ENCODE data around the gene OR6B1.

Gene OR6B1

DNA sequence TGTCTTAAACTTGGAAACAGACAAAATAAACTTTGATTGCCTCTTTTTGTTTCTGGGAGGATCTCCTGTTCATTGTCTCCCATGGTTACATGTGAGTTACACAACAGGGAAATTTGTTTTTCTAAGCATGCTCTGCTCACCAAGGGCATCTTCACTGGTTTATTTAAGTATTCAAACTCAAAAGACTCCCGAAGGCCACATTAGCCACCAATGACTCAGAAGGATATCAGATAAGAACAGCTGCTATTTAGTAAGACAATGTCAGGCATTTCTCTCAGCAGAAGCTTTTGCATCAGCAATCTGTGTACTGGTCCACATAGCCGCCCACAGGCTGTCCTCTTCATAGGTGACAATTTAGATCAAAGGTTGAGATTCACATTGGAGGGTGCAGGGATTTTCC, 19.3 kb downstream of the OR6B1 start:
- DNase-seq (ENCODE audit: low spot score), result no peak
- TF ChIP-seq, protein P1, sequence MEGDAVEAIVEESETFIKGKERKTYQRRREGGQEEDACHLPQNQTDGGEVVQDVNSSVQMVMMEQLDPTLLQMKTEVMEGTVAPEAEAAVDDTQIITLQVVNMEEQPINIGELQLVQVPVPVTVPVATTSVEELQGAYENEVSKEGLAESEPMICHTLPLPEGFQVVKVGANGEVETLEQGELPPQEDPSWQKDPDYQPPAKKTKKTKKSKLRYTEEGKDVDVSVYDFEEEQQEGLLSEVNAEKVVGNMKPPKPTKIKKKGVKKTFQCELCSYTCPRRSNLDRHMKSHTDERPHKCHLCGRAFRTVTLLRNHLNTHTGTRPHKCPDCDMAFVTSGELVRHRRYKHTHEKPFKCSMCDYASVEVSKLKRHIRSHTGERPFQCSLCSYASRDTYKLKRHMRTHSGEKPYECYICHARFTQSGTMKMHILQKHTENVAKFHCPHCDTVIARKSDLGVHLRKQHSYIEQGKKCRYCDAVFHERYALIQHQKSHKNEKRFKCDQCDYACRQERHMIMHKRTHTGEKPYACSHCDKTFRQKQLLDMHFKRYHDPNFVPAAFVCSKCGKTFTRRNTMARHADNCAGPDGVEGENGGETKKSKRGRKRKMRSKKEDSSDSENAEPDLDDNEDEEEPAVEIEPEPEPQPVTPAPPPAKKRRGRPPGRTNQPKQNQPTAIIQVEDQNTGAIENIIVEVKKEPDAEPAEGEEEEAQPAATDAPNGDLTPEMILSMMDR (IDR thresholded peaks at IDR 0.05; ENCODE audit: extremely low read depth, missing control alignments), result no peak

DNA sequence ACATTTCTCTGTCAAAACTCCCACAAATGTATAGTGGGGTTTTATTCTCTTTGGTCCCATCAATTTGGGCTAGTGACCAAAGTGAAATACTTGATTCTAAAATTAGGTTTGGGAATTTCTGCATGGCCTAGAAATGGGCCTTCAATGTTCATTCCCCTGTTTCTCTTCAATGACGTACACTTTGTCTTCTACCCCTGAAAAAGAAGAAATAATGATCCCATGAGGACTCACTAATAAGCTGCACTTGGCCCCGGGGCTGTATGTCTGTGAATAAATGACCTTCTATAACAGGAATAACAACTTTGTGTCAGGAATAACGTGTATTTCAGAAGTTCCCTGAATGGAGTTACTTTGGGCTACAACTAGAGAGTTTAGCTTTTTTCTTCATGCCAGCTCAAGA, 20.2 kb downstream of the OR6B1 start:
- DNase-seq (ENCODE audit: low spot score), result no peak
- TF ChIP-seq, protein P1 (IDR thresholded peaks at IDR 0.05; ENCODE audit: extremely low read depth, missing control alignments), result no peak

DNA sequence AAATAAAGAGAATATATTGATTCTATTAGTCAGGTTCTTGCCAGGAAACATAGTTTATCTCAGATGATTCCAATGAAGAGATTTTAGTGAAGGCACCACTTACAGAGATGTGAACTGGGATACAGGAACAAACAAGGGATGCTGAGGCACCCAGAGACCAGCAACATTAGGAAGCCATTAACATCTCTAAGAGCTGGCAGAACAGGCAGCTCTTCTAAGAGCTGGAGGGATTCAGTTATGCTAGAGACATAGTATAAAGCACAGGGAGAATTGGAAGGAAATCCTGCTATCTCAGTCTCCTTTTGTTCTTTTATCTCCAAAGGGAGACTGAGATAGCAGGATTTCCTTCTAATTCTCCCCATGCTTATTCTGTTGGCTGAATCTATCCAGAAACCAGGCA, 22.0 kb downstream of the OR6B1 start:
- DNase-seq (ENCODE audit: low spot score), result no peak
- TF ChIP-seq, protein P1 (IDR thresholded peaks at IDR 0.05; ENCODE audit: extremely low read depth, missing control alignments), result no peak

DNA sequence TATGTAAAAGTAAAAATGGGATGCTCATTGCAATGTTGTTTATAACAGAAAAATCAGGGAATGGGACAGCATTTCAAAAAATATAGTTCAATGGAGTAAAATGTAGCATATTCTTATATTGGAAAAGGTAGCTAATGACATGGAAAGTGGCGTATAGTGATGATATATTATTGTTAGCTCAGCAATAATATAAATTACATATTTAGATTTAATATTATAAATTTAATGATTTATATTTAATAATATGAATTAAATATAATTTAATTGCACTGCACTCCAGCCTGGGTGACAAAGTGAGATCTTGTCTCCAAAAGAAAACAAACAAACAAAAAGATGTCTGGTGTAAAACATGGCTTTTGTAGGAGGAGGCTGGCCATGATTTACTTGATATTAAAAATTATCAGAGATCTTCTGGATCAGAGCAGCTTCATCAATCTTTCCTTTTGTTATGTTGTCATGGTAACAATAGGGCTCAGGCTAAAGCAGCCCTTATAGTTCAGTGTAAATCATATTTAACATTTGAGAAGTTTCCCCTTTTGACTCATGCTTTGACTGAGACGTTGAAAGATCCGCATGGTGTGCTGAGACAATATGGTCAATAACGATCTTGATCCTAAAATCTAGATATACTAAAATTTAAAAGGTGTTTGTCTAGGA, 23.2 kb downstream of the OR6B1 start:
- no peak for DNase-seq (ENCODE audit: low spot score)
- TF ChIP-seq, protein P1 (IDR thresholded peaks at IDR 0.05; ENCODE audit: extremely low read depth, missing control alignments), result no peak

DNA sequence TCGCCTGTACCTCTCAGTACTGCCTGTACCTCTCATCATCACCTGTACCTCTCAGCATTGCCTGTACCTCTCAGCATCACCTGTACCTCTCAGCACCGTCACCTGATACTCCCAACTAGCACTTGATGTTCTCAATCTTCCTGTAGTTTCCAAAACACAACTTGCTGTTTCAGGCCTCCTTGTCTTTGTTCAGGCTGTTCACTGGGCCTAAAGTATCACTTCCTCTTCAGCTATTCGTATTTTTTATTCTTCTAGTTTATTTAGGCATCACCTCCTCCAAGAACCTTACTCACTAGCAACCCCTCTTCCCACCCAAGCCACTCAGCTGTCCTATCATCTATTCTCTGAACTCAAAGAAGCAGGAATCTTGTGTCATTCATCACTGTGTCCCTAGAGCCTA, 24.1 kb downstream of the OR6B1 start:
- TF ChIP-seq, protein P1 (IDR thresholded peaks at IDR 0.05; ENCODE audit: extremely low read depth, missing control alignments), result no peak
- DNase-seq (ENCODE audit: low spot score), result no peak

DNA sequence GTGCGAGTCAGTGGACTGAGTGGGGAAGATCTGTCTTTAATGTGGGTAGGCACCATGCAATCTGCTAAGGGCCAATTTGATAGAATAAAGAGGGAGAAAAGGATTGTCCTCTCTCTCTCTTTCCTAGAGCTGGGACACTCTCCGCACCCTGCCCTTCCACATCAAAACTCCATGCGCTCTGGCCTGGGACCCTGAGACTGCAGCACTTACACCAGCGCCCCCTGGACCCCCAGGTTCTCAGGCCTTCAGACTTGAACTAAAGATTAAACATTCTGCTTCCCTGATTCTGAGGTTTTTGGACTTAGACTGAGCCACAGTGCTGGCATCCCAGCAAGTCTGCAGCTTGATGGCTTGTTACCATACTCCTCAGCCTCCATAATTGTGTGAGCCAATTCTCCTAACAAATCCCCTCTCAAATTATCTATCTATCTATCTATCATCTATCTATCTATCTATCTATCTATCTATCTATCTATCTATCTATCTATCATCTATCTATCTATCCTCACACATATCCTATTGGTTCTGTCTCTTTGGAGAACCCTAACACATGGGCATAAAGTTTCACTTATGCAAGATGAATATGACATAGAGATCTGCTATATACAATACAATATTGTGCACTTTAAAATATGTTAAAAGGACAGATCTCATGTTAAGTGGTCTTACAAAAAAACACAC, 26.2 kb downstream of the OR6B1 start:
- no peak for DNase-seq (ENCODE audit: low spot score)

DNA sequence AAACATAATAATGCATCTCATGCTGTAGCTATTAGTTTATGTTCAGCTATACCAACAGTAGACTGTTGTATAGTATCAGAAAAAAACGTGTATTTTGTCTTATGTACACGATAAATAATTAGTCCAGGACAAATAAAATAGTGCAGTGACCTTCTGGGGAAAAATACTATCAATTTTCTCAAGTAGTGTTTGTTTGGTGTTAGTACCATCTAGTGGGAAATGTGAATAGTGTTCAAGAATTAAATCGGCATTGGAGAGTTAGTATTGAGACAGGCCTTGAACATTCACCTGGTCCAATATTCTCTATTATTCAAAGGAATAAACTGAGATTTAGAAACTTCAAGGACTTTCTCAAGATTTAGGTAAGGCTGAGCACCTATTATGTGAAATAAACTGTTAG, 26.9 kb downstream of the OR6B1 start:
- TF ChIP-seq, protein P1 (IDR thresholded peaks at IDR 0.05; ENCODE audit: extremely low read depth, missing control alignments), result no peak
- no peak for DNase-seq (ENCODE audit: low spot score)

More for the DNA sequence above, 26.2 kb downstream of the OR6B1 start:
- TF ChIP-seq, protein P1 (IDR thresholded peaks at IDR 0.05; ENCODE audit: extremely low read depth, missing control alignments), result no peak
